KMS-11 (cell line): Measurements from ENCODE around the gene HTRA1.

ENCODE experiments used
- H2AFZ ChIP-seq: fragments of 200-600 bp; sonication (generic); 2 replicates; pipeline ENCODE4 v1.6.1; 2016; ENCODE audit warnings: antibody characterized with exemption, mixed run types, low read depth
- H3K27ac ChIP-seq: fragments of 200-600 bp; sonication (generic); 2 replicates; pipeline ENCODE4 v1.6.1; 2016; ENCODE audit warnings: mild to moderate bottlenecking, mixed run types
- H3K27me3 ChIP-seq: fragments of 200-600 bp; sonication (generic); 2 replicates; pipeline ENCODE4 v1.6.1; 2017; ENCODE audit warnings: mild to moderate bottlenecking, low read depth, mixed run types, moderate library complexity; ENCODE audit not compliant: insufficient read depth
- H3K36me3 ChIP-seq: fragments of 200-600 bp; sonication (generic); 2 replicates; pipeline ENCODE4 v1.6.1; 2017; ENCODE audit warnings: mild to moderate bottlenecking, mixed run types; ENCODE audit not compliant: insufficient read depth
- H3K4me1 ChIP-seq: fragments of 200-600 bp; sonication (generic); 2 replicates; pipeline ENCODE4 v1.6.1; 2016; ENCODE audit warnings: mild to moderate bottlenecking, low read depth, mixed run types; ENCODE audit not compliant: poor library complexity, severe bottlenecking
- H3K4me2 ChIP-seq: fragments of 200-600 bp; sonication (generic); 2 replicates; pipeline ENCODE4 v1.7.0; 2016; ENCODE audit warnings: mild to moderate bottlenecking, mixed run types
- H3K4me3 ChIP-seq: fragments of 200-600 bp; sonication (generic); IDR thresholded peaks from 2 replicates; pipeline ENCODE4 v1.6.1; 2017; ENCODE audit warnings: low read depth, low read length, mixed read lengths; ENCODE audit not compliant: insufficient read depth
- H3K79me2 ChIP-seq: fragments of 200-600 bp; sonication (generic); 2 replicates; pipeline ENCODE4 v1.6.1; 2016; ENCODE audit warnings: low read depth, mixed run types; ENCODE audit not compliant: insufficient read depth
- H3K9ac ChIP-seq: fragments of 200-600 bp; sonication (generic); 2 replicates; pipeline ENCODE4 v1.6.1; 2016; ENCODE audit warnings: mild to moderate bottlenecking, mixed run types
- H4K20me1 ChIP-seq: fragments of 200-600 bp; sonication (generic); 2 replicates; pipeline ENCODE4 v1.6.1; 2016; ENCODE audit warnings: mild to moderate bottlenecking, mixed run types; ENCODE audit not compliant: insufficient read depth
- TF ChIP-seq, protein P1 (sequence below): fragments of 200-600 bp; sonication (generic); conservative IDR thresholded peaks from 2 replicates; pipeline ENCODE4 v1.6.1; 2017; ENCODE audit warnings: low read depth, mild to moderate bottlenecking, antibody characterized with exemption, low read length, moderate library complexity, mixed read lengths

Gene HTRA1

GRCh38 chr10:122524811-122525210, 63.5 kb downstream of the HTRA1 start:
- H4K20me1 ChIP-seq: no peaks in the 10 kb centered on the region

DNA sequence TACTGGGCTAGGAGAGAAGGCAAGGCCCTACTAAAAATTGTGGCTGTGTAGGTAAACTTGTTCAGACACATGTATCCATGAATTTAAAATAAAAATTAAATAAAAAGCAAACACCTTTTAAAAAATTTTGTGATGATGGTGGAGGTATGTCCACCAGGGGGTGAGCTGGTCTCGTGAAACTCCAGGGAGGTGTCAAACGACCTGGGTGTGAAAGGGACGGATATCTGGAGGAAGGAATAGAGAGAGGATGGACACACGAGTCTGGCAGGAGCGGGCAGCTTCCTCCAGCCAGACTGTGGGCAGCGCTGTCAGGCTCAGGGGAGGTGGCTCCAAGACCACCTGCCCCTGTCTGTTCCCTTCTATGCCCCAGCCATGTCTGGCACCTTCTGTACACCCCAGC, 64.4 kb downstream of the HTRA1 start:
- Histone ChIP-seq H3K4me1 (no peaks in the 10 kb centered on the region), H3K27ac (no peak overlapping the region), H4K20me1 (no peaks in the 10 kb centered on the region), H3K36me3 (no peaks in the 10 kb centered on the region), H3K27me3 (no peaks in the 10 kb centered on the region), H3K9ac (no peak overlapping the region), H2AFZ (no peak overlapping the region), H3K79me2 (no peaks in the 10 kb centered on the region), H3K4me2 (no peak overlapping the region), H3K4me3 (no peak overlapping the region)
- TF ChIP-seq, protein P1, sequence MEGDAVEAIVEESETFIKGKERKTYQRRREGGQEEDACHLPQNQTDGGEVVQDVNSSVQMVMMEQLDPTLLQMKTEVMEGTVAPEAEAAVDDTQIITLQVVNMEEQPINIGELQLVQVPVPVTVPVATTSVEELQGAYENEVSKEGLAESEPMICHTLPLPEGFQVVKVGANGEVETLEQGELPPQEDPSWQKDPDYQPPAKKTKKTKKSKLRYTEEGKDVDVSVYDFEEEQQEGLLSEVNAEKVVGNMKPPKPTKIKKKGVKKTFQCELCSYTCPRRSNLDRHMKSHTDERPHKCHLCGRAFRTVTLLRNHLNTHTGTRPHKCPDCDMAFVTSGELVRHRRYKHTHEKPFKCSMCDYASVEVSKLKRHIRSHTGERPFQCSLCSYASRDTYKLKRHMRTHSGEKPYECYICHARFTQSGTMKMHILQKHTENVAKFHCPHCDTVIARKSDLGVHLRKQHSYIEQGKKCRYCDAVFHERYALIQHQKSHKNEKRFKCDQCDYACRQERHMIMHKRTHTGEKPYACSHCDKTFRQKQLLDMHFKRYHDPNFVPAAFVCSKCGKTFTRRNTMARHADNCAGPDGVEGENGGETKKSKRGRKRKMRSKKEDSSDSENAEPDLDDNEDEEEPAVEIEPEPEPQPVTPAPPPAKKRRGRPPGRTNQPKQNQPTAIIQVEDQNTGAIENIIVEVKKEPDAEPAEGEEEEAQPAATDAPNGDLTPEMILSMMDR: no peak

More at GRCh38 chr10:122524811-122525210, 63.5 kb downstream of the HTRA1 start:
- Histone ChIP-seq H3K36me3 (no peaks in the 10 kb centered on the region), H3K4me3 (no peak overlapping the region), H3K27me3 (no peaks in the 10 kb centered on the region), H2AFZ (no peak overlapping the region), H3K79me2 (no peaks in the 10 kb centered on the region), H3K9ac (no peak overlapping the region), H3K4me1 (no peaks in the 10 kb centered on the region), H3K4me2 (no peak overlapping the region), H3K27ac (no peak overlapping the region)
- TF ChIP-seq, protein P1: no peak

- Histone ChIP-seq H4K20me1 (no peaks in the 10 kb centered on the region), H3K79me2 (no peaks in the 10 kb centered on the region), H3K4me3 (no peak overlapping the region), H2AFZ (no peak overlapping the region), H3K27ac (no peak overlapping the region), H3K9ac (no peak overlapping the region), H3K36me3 (no peaks in the 10 kb centered on the region), H3K4me1 (no peaks in the 10 kb centered on the region), H3K4me2 (no peak overlapping the region), H3K27me3 (no peaks in the 10 kb centered on the region)
- TF ChIP-seq, protein P1: no peak
These were observed 65.5 kb downstream of the HTRA1 start for GRCh38 chr10:122526892-122527291.

GRCh38 chr10:122530177-122530576, 68.8 kb downstream of the HTRA1 start:
- Histone ChIP-seq H3K4me3 (no peak overlapping the region), H2AFZ (no peak overlapping the region), H3K4me2 (no peak overlapping the region), H3K4me1 (no peaks in the 10 kb centered on the region), H3K27me3 (no peaks in the 10 kb centered on the region), H3K27ac (no peak overlapping the region), H3K36me3 (no peaks in the 10 kb centered on the region), H3K9ac (no peak overlapping the region), H3K79me2 (no peaks in the 10 kb centered on the region), H4K20me1 (no peaks in the 10 kb centered on the region)
- TF ChIP-seq, protein P1: no peak
